ENCODE measurements around the gene ZNF3. TPM values are rescaled to one million over a fixed set of nuclear protein-coding genes. Genes with fewer than 3 reads are reported as not detected.

Gene ZNF3
- total RNA-seq, 1 experiment from 2014 or later: 29.1 TPM

DNA sequence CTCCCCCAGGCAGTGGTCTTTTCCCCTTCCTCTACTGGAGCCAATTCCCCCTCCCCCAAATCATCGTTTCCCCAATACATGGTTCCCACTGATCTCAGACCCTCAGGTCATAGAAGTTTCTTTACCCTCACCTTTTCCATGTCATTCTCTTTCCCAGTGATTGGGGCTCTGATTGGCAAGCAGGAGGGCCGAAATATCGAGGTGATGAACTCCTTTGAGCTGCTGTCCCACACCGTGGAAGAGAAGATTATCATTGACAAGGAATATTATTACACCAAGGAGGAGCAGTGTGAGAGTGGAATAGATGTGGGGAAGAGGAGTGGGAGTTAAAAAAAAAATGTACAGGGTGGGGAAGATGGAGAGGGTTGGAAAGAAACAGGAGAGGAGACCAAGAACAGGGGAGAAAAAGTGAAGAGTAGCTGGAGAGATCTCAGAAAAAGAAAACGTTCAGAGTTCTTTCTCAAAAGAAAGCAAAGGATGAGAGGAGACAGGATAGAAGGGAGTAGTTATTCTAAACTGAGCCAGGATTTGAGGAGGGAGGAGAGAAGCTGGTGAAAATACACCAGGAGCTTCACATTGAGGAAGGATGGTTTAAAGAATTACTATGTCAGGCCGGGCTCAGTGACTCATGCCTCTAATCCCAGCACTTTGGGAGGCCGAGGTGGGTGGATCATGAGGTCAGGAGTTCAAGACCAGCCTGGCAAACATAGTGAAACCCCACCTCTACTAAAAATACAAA, 8.1 kb upstream of the ZNF3 start:
- DNase-seq (ENCODE audit: extremely low read depth, low read depth): no peak

DNA sequence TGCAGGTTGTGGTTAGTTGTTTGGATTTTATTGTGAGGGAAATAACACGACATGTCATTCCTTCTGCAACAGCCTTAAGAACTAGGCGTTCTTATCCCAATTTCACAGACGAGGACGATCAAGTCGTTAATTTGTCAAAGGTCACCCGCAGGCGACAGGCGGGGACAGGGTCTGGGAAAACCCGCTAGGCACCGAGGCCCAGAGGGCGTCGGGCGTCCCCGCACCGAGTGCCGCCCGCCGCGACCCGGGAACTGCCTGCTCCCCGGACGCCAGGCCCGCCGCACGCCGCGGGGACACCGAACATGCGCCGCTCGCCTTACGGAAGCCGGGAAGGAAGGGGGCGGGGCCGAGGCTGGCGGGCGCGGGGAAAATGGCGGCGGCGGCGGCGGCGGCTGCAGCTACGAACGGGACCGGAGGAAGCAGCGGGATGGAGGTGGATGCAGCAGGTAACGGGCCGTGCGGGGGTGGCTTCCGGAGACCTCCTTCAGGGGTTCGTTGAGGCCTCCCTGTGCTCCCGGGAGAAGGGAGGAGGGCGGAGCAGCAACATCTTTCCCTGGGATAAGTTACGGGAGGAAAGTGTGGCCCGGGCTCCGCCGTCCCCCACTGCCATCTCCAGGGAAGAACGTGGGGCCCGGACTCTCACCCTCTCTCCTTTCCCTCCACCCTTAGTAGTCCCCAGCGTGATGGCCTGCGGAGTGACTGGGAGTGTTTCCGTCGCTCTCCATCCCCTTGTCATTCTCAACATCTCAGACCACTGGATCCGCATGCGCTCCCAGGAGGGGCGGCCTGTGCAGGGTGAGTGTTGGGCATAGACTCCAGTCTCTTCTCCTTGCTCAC, 7.3 kb upstream of the ZNF3 start, which contains the start of gene COPS6:
TSS of gene COPS6 (plus strand) at position 349 of the 837 bp plus-strand sequence. CDS start at position 371, 22 bp downstream.
- peak; percentile 66 for DNase-seq (ENCODE audit: extremely low read depth, low read depth)

DNA sequence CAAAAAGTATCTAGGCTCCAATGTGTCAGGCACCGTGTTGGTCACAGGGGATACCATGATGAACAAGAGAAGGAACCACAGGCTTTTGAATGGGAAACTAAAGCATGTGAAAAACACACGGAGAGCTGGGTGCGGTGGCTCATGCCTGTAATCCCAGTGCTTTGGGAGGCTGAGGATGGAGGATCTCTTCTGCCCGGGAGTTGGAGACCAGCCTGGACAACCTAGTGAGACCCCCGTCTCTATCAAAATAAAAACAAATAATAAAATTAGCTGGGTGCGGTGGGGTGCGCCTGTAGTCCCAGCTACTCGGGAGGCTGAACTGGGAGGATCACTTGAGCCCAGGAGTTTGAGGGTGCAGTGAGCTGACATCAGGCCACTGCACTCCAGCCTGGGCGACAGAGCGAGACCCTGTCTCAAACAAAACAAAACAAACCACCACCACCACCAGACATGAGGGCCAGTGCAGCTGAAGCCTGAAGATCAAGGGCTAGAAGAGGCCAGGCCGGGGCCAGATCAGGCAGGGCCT, 6.6 kb upstream of the ZNF3 start:
- no peak for DNase-seq (ENCODE audit: extremely low read depth, low read depth)

DNA sequence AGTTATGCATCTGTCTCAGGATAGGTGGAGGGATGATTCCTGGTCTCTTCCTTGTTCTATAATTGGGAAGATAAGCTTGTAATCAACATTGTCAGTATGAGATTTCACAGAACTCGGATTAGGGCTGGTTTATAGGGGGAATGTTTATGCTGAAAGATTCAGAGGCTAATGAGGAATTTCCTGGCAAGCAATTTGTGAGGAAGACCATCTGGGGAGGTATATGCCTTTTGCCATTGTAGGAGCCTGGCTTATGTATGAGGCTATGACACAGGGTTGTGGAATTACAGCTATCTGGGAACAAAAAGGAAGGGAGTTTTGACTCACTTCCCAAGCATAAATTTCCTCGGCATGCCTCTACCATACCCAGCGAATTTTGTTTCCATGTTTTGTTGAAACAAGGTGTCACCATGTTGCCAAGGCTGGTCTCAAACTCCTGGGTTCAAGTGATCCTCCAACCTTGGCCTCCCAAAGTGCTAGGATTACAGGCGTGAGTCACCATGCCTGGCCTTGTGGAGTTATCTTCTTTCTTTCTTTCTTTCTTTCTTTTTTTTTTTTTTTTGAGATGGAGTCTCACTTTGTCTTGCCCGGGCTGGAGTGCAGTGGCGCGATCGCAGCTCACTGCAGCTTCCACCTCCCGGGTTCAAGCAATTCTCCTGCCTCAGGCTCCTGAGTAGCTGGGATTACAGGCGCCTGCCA, 5.7 kb upstream of the ZNF3 start:
- no peak for DNase-seq (ENCODE audit: extremely low read depth, low read depth)

DNA sequence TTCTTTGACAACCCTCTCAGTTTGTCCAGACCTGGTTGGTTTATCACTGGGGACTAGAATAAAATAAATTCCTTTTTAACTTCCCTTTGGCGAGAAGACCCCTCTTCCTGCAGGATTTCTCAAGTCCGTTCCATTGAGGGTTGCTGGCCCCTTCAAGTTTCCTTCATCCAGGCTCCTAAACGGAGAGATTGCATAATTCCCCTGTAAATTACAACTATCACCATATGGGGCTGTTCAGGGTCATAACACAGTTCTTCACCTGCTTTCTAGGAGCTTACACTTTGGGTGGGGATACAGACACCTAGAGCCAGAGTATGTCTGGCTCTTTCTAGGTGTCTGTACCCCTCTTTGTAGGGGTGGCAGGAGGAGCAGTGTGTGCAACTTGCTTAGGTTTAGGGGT, 4.0 kb upstream of the ZNF3 start:
- no peak for DNase-seq (ENCODE audit: extremely low read depth, low read depth)

DNA sequence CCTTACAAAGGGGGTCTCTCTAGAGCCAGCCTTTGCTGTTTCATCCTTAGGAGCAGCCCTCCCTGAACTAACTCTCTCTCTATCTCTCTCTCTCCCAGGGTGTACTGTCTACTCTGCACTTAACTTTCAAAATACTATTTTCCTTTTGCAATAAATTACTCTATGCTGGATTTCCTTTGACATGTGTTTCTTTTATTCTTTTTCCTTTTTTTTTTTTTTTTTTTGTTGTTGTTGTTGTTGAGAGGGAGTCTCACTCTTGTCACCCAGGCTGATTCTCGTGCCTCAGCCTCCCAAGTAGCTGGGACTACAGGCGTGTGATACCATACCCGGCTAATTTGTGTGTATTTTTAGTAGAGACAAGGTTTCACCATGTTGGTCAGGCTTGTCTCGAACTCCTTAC, 1.5 kb upstream of the ZNF3 start:
- DNase-seq (ENCODE audit: extremely low read depth, low read depth): no peak

DNA sequence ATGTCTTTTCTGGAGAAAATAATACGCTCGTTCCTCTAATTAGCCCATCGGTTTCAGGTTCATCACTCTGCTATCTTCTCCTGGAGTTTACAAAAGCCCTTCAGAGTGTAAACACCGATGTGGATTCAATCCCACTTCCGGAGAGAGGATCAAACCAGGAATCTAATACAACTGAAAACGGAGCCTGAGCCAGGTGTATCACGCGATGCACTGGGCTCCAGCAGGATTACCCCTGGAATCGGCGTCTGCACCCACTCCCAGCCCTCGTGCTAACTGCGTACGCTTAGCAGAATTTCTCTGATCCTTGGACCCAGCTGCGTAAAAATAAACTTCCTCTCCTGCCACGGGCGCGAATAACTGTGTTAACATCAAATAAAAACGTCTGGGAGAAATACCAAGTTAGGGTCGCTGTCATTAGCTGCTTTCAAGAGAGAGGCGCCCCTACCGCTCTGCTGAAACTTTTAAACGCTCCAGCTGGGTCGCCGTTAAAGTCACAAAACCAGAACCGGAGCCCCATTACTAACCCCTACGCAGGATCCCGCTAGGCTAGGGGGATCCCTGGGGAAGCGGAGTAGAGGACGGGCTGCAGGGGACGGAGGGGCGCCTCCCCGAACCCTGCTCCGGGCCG, 502 bp downstream of the ZNF3 start:
- DNase-seq (ENCODE audit: extremely low read depth, low read depth): no peak

DNA sequence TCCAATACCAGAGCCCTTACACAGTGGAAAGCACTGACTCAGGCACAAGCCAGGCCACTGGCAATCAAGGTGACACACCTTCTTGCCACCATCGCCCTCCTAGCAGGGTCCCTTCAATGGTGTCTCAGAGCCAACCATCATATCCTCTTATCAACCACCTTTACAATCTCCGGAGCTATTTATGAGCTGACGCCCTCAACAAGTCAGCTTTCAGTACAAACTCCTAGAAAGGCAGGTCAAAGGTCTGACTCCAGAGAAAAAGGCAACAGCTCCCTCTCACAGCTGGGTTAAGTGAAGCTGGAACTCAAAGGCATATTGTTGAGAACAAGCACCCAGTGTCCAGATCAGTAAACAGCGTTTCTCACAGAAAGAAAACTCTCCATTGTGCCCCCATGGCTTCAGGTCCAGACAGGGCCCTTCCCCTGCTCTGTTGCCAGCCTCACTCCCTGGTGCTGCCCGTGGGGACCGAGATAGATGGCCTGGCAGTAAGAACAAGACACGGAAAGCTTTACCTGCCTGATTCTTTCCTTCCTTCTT, 2.4 kb downstream of the ZNF3 start:
- no peak for DNase-seq (ENCODE audit: extremely low read depth, low read depth)

DNA sequence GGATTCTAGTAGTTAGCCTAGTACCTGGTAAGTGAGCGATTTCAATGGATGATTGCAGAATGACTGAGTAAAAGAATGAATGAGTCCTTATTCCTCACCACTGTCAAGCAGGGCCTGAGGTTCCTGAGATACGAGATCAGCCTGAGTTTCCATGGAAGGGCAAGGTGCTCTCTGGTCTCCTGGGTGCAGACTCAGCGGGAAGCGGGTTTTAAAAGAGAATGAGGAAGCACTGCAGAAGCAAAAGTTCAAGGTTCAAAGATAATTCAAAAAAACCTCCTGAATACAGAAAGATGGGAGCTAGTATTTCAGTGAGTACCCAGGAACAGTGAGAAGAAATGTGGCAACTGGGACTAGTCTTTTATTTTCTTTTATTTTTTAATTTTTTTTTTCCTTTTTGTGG, 4.3 kb downstream of the ZNF3 start:
- no peak for DNase-seq (ENCODE audit: extremely low read depth, low read depth)

DNA sequence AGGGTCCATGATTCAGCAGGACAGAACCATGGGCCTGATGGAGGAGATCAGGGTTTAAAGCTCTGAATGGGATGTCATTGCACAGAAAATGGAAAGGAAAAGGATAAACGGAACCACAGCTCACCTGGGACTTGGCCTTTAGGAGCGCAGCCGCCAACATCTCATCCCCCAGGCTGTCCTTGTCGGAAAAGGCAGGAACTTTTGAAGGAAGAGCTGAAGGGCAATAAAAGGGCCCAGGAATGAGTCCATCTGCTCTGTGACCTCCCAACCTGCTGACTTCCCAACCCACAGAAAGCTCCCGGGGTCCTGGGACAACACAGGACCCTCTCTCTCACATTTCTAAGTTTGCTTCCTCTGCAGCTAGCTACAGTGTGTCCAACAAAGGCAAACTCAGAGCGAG, 6.1 kb downstream of the ZNF3 start:
- no peak for DNase-seq (ENCODE audit: extremely low read depth, low read depth)

DNA sequence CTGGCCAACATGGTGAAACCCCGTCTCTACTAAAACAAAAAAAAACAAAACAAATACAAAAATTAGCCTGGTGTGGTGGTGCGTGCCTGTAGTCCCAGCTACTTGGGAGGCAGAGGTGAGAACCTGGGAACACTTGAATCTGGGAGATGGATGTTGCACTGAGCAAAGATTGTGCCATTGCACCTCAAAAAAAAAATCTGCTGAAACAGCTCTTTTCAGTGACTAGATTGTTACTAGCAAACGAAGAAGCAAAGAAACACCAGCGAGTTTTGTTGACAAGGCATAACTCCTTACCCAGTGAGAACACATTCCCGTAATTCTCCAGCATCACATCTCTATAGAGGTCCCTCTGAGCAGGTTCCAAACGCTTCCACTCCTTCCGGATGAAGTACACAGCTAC, 6.7 kb downstream of the ZNF3 start:
- DNase-seq (ENCODE audit: extremely low read depth, low read depth): no peak

DNA sequence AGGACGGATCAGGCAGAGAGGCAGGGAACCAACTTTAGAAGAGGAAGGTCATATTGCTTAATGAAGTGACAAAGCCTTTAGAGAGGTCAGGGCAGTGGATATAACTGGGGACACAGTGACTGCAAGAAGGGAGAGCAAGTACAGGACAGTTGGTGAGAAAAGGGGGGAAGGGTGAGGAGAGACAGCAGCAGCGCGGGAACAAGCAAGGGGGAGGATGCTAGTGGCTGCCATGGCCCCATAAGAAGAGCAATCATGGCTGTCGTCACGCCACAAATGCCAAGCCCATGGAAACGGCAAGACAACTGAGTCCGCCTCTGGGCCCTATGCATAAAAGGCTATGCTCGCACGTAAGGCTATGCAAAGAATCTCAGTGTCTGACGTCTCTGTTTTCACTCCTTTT, 9.1 kb downstream of the ZNF3 start:
- DNase-seq (ENCODE audit: extremely low read depth, low read depth): no peak

DNA sequence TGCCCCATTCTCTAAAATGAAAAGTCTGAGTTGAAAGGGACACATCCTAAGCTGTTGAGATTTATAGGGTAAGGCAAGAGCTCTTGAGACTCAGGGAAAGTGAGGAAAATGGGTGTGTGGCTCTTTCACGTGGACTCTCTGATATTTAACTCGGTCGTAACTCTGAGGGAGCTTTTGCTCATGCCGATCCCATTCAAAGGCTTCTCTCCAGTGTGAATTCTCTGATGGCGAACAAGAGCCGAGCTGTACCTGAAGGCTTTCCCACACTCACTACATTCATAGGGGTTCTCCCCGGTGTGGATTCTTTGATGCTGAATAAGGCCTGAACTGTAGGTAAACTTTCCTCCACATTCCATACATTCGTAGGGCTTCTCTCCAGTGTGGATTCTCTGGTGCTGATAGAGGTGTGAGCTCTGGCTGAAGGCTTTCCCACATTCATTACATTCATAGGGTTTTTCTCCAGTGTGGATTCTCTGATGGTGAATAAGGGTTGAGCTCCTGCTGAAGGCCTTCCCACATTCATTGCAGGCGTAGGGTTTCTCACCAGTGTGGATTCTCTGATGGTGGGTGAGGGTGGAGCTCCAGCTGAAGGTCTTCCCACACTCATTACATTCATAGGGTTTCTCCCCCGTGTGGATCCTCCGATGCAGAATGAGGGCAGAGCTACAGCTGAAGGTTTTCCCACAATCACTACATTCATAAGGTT, 10.4 kb downstream of the ZNF3 start:
- DNase-seq (ENCODE audit: extremely low read depth, low read depth): no peak

DNA sequence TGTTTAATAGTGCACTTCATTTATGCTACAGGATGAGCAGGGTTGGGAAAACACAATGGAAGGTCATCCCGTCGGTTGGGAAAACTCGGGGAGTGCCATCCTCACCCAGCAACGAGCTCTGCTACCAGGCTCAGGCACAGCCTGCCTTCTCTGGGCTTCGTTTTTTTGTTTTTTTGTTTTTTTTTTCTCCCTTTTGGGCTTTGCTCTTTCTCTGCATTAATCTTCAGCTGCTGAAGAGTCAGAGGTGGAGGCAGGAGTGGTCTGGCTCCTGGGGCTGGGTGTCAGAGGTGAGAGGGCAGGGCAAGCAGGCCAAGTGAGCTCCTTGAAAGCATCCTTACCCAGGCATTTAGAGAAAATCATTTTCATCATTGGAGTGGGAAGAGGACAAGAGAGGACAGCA, 11.5 kb downstream of the ZNF3 start:
- DNase-seq (ENCODE audit: extremely low read depth, low read depth): no peak

DNA sequence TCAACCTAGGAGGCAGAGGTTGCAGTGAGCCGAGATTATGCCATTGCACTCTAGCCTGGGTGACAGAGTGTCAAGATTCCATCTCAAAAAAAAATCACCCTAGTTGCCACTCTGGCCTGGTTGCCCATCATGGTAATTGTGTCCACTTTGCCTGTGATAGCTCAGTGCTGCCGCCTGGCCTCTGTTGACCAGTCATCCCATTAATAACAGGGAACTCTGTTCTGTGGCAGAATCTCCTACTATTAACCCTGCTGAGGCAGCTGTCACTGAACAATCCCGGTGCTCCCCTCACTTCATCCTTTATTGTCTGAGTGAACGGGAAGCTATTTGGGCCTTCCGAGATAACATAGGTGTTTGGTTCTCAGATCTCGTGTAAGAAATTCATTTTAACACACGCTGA, 14.6 kb downstream of the ZNF3 start:
- no peak for DNase-seq (ENCODE audit: extremely low read depth, low read depth)

DNA sequence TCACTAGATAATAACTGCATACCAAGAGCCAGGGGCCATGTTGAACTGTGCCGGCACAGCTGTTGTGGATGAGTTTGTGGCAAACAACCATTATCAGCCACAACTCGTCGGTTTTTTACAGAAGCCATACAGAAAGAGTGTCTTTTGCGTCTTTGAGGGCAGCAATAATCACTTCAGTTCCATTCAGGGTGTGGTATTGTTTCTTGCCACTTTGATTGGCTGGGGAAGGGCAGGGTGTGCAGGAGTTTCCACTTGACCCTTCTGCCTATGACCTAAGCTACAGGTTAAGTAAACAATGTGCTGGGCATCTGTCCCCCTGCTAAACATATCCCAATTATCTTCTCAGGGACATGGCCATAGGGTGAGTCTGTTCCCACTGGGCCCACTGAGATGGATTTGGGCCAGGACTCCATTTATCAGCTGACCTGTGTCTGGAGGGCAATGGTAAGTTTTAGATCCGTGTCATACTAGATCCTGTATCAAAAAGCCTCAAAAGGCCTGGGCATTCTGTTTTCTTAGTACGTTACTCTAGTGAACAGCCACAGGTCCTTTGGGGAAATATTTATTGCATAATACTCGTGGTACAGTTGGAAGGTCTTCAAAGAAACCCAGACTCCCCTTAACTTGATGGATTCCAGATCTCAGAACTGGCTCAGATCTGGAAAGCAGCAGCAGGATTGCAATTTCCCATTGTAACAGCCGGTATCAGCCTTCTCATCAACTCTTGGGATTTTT, 15.9 kb downstream of the ZNF3 start:
- no peak for DNase-seq (ENCODE audit: extremely low read depth, low read depth)

DNA sequence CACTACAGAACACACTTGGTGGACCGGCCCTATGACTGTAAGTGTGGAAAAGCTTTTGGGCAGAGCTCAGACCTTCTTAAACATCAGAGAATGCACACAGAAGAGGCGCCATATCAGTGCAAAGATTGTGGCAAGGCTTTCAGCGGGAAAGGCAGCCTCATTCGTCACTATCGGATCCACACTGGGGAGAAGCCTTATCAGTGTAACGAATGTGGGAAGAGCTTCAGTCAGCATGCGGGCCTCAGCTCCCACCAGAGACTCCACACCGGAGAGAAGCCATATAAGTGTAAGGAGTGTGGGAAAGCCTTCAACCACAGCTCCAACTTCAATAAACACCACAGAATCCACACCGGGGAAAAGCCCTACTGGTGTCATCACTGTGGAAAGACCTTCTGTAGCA, 17.4 kb downstream of the ZNF3 start:
- no peak for DNase-seq (ENCODE audit: extremely low read depth, low read depth)

DNA sequence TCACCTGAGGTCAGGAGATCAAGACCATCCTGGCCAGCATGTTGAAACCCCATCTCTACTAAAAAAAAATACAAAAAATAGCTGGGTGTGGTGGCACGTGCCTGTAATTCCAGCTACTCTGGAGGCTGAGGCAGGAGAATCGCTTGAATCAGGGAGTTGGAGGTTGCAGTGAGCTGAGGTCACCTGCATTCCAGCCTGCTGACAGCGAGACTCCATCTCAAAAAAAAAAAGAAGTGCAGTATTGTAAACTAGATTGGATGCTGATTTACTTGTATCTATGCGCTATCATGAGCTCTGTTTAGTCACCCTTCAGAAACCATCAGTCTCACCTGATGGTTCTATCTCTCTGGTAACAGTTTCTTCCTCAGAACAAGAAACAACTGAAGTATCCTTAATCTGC, 18.1 kb downstream of the ZNF3 start:
- DNase-seq (ENCODE audit: extremely low read depth, low read depth): no peak

DNA sequence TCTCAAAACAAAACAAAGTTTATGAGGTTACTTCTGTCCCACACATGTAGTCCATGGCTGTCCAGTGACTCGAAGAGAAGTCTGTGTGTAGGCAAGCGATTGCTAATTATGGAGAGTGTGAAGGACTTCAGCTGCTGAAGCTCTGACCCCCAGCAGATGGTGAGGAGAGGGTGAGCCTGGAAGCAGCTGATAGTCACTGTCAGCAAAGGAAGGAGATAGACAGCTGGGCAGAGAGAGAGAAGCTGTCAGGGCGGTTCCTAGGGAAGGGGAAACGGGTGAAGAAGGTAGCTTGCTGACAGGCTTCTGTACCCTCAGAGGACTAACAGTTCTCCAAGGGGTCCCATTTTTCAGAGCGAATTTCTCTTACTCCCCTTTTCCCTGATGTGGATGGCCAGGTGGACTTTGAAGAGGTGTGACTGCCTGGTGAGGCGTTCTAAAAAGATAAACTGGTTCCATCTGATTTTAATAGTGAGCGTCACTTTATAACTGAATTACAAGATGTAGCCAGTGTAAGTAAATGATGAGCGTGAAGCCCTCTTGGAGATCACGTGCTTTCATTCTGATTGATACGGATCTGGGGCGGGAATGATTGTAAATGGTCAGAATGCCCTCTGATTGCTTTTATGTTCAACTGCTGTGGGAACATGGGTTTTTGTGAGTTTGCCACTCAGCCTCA, 19.9 kb downstream of the ZNF3 start:
- DNase-seq (ENCODE audit: extremely low read depth, low read depth): no peak
